CD4-positive, alpha-beta T cell treated with Interleukin-21 for 1 hour (primary cell): Measurements from ENCODE around the gene SEC23B.
A peak's percentile ranks its signal among the peaks of the same experiment; 100 is the strongest.
"Not testable (repeated sequence)": the region's sequence is repeated elsewhere in the genome, so short reads cannot be mapped to it uniquely, and the experiment has no call there.

Experiments used
- DNase-seq: peaks from one replicate; pipeline ENCODE4 v3.0.0-alpha.2; 2020

Gene SEC23B

GRCh38 chr20:18507218-18508191 lies at the start of gene SEC23B:
Gene SEC23B (plus strand): TSS chr20:18507940. CDS start chr20:18510836, 2,896 bp downstream.
- DNase-seq, result peak; percentile 99

- DNase-seq, result no peak
These were observed 42.1 kb upstream of the SEC23B start for GRCh38 chr20:18465536-18466200.

GRCh38 chr20:18466574-18466893 lies 41.2 kb upstream of the SEC23B start:
- no peak for DNase-seq

- peak; percentile 94 for DNase-seq
These were observed 40.6 kb upstream of the SEC23B start, which contains the start of the genes DZANK1 and POLR3F for GRCh38 chr20:18466894-18467730. Gene DZANK1 (minus strand): TSS chr20:18467030. CDS start chr20:18465358, 1,672 bp downstream. Gene POLR3F (plus strand): TSS chr20:18467390. CDS start chr20:18467507, 117 bp downstream.

GRCh38 chr20:18477218-18477617 lies 30.5 kb upstream of the SEC23B start:
- DNase-seq, result no peak

- no peak for DNase-seq
These were observed 29.9 kb upstream of the SEC23B start for GRCh38 chr20:18477821-18478220.

- no peak for DNase-seq
These were observed 26.1 kb upstream of the SEC23B start for GRCh38 chr20:18481596-18481995.

GRCh38 chr20:18488301-18488700 lies 19.4 kb upstream of the SEC23B start:
- no peak for DNase-seq

GRCh38 chr20:18496042-18496441 lies 11.7 kb upstream of the SEC23B start:
- no peak for DNase-seq

GRCh38 chr20:18496740-18497592 lies 10.8 kb upstream of the SEC23B start, which contains the start of gene RBBP9:
Gene RBBP9 (minus strand): TSS chr20:18497225. CDS start chr20:18497167, 58 bp downstream.
- DNase-seq, result peak; percentile 80

GRCh38 chr20:18497603-18498002 lies 10.1 kb upstream of the SEC23B start:
- DNase-seq, result no peak

GRCh38 chr20:18501672-18502071 lies 6.1 kb upstream of the SEC23B start:
- not testable (repeated sequence) for DNase-seq

GRCh38 chr20:18504479-18505060 lies 3.2 kb upstream of the SEC23B start:
- DNase-seq, result no peak

GRCh38 chr20:18506744-18507143 lies 996 bp upstream of the SEC23B start:
- no peak for DNase-seq

GRCh38 chr20:18511571-18511970 lies 3.8 kb downstream of the SEC23B start:
- DNase-seq, result no peak

GRCh38 chr20:18513208-18513607 lies 5.5 kb downstream of the SEC23B start:
- DNase-seq, result no peak

- no peak for DNase-seq
These were observed 6.4 kb downstream of the SEC23B start for GRCh38 chr20:18514127-18514526.

GRCh38 chr20:18515973-18516372 lies 8.2 kb downstream of the SEC23B start:
- no peak for DNase-seq

GRCh38 chr20:18522066-18522465 lies 14.3 kb downstream of the SEC23B start:
- DNase-seq, result not testable (repeated sequence)

- no peak for DNase-seq
These were observed 15.3 kb downstream of the SEC23B start for GRCh38 chr20:18523066-18523465.

GRCh38 chr20:18524646-18525045 lies 16.9 kb downstream of the SEC23B start:
- no peak for DNase-seq
